Embryonic facial prominence (tissue), 1 donor: Measurements from ENCODE around the gene P2RX7.

Source experiments
- DNase-seq: peaks from one replicate; pipeline ENCODE4 v3.0.0-alpha.2; 2016; ENCODE audit errors: extremely low spot score

Gene P2RX7

GRCh38 chr12:121132601-121133481, at the start of gene P2RX7:
TSS of gene P2RX7 (plus strand) at chr12:121132876. CDS start at chr12:121132971, 95 bp downstream.
- no peak for DNase-seq

GRCh38 chr12:121084229-121084628, 48.4 kb upstream of the P2RX7 start:
- DNase-seq = no peak

- DNase-seq = no peak
Measured at GRCh38 chr12:121085069-121085468, 47.6 kb upstream of the P2RX7 start.

- DNase-seq = no peak
Measured at GRCh38 chr12:121085506-121086353, 46.9 kb upstream of the P2RX7 start.

GRCh38 chr12:121086781-121087295, 45.8 kb upstream of the P2RX7 start:
- no peak for DNase-seq

- no peak for DNase-seq
Measured at GRCh38 chr12:121087467-121088194, 45.0 kb upstream of the P2RX7 start.

GRCh38 chr12:121088195-121088585, 44.5 kb upstream of the P2RX7 start:
- DNase-seq = no peak

GRCh38 chr12:121089031-121089812, 43.5 kb upstream of the P2RX7 start:
- DNase-seq = no peak

- DNase-seq = no peak
Measured at GRCh38 chr12:121089813-121090430, 42.8 kb upstream of the P2RX7 start.

GRCh38 chr12:121090586-121091514, 41.8 kb upstream of the P2RX7 start:
- DNase-seq = no peak

- no peak for DNase-seq
Measured at GRCh38 chr12:121092034-121092433, 40.6 kb upstream of the P2RX7 start.

- no peak for DNase-seq
Measured at GRCh38 chr12:121093487-121093891, 39.2 kb upstream of the P2RX7 start.

- peak; percentile 14 for DNase-seq
Measured at GRCh38 chr12:121095544-121096198, 37.0 kb upstream of the P2RX7 start.

- DNase-seq = no peak
Measured at GRCh38 chr12:121096199-121096798, 36.4 kb upstream of the P2RX7 start.

GRCh38 chr12:121099779-121100178, 32.9 kb upstream of the P2RX7 start:
- no peak for DNase-seq

- DNase-seq = no peak
Measured at GRCh38 chr12:121102307-121102706, 30.4 kb upstream of the P2RX7 start.

GRCh38 chr12:121107681-121108080, 25.0 kb upstream of the P2RX7 start:
- DNase-seq = no peak

GRCh38 chr12:121108492-121108891, 24.2 kb upstream of the P2RX7 start:
- DNase-seq = no peak
